ENCODE results near the gene SLC22A17.
A peak's percentile ranks its signal among the peaks of the same experiment; 100 is the strongest.

Gene SLC22A17

DNA sequence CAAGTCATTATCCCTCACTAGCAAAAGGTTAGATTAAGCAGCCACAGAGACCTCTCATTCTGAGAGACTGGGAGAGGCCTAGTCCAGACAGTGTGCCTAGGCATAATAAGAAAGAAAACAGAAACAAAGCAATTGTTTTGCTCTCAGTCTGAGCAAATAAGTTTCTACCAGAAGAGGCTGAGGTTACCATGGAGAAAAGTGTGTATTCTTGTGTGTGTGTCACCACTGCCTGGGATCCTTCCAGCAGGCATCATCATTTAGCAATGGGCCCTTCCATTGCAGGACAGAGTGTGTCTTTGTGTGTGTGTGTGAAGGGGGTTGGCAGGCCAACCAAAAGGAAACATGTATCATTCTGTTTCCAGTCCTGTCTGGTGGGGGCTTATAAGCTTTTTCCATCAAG lies 8.6 kb upstream of the SLC22A17 start:
- no peak for FAIRE-seq

DNA sequence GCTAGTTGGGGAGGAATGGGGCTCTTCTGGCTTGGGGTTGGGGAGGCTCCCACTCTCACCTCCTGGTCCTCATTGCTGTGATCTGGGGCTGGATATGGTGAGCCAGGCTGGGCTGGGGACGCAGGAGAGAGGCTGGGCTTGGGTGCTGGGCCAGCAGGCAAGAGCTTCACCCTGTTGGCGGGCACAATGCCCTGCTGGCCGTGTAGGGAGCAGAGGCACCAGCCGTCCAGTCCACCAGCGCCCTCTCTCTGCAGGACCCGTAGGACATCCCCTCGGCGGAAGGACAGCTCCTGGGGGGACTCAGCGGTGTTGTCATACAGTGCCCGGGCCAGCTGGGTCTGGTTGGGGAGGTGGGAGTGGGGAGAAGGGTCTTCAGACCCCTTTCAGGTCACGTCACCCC lies 7.8 kb upstream of the SLC22A17 start:
- no peak for FAIRE-seq

DNA sequence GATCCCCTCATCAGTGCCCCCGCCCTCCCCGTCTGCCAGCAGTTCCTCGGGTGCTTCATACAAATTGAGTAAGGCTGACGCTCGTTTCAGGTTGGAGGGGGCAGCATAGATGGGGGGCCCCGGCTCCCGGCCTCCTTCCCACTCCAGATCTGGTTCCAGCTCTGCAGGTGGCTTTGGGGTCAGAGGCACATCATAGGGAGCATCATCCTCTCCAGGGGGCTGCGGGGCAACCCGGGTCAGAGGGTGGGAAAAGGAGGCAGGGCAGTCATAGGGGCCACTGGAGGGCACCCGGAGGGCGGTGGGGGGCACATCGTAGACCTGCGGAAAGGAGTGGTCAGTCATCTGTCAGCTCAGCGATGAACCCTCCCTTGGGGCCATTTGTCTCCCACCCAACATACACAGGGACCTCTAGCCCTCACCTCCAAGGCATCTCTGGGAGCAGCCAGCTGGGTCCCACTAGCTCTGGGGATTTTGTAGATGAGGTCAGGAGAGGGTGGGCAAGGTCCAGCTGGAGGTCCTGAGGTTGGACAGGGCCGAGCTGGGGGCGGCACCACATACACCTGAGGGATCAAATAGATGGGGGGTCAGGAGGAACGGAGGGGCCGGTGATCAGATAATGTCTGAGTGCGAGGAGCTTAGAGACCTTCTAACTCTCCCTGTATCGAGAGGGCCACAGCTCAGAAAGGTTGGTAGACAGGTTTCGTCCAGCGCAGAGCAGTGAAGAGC lies 7.2 kb upstream of the SLC22A17 start:
- no peak for FAIRE-seq

DNA sequence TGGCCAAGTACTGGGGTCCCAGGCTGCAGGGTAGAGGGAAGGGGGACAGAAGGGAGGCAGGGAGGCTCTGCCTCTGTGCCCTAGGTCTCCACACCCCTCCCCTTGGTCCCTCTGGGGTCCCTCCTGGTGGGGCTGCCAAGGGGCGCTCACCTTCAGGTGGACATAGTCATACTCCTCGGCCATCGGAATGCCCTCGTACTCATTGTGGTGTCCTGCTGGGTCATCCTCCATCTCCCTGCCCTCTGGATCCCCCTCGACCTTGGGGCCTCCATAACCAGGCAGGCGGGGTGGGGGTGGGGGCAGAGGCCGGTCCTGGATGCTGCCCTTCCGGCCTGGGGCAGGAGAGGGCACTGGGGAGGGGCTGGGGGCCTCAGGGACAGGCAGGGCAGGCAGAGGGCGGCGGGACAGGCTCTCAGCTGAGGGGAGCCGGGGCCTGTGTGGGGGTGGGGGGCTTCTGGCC lies 6.5 kb upstream of the SLC22A17 start:
- no peak for FAIRE-seq

GRCh38 chr14:23358553-23359166 lies 6.0 kb upstream of the SLC22A17 start:
- no peak for FAIRE-seq

DNA sequence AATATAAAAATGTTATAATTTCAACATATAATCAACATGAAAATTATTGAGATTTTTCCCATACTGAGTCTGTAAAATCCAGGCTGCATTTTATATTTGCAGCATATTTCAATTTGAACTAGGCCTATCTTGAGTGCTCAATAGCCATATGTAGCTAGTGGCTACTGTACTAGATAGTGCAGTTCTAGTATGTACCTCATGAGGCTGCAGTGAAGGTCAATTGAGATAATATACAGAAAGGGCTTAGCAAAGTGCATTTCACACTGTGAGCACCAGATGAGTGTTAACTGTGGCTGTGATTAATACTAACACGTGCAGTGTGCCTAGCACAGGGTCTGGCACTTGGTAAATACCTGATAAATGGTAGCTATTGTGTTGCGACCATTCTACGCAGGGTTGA lies 5.4 kb upstream of the SLC22A17 start:
- FAIRE-seq = no peak

DNA sequence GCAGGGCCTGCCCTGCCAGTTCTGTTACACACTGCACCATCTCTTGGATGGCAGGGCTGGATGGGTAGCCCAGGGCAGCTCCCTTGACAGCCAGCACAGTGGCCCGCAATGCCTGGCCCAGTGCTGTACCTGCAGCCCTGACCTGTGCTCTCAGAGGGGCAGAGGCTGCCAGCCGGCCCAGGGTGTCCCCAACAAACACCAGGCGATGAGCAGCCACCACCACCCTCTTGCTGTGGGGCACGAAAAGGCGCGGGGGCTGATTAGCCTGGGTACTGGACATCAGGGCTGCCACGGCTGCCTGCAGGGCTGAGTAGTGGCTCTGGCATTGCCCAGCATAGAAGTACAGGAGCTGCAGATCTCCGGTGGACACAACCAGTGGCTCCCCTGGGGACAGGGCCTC lies 4.6 kb upstream of the SLC22A17 start:
- no peak for FAIRE-seq

- no peak for FAIRE-seq
Measured at GRCh38 chr14:23356662-23357061, 4.0 kb upstream of the SLC22A17 start.

- FAIRE-seq = no peak
Measured at GRCh38 chr14:23355871-23356435, 3.3 kb upstream of the SLC22A17 start.

DNA sequence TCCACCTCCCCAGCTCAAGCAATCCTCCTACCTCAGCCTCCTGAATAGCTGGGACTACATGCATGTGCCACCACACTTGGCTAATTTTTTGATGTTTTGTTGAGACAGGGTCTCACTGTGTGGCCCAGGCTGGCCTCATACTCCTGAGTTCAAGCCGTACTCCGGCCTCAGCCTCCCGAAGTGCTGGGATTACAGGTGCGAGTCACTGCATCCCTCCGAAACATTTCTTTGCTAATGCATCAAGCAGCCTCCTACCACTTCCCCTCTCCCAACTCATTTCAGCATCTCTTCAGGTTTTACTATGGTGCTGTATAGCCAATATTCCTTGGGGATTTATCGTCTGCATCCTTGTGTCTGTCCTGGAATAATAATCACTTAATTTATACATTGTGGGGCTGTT lies 2.3 kb upstream of the SLC22A17 start:
- FAIRE-seq = no peak

GRCh38 chr14:23353433-23353780 lies 720 bp upstream of the SLC22A17 start:
- FAIRE-seq = no peak

DNA sequence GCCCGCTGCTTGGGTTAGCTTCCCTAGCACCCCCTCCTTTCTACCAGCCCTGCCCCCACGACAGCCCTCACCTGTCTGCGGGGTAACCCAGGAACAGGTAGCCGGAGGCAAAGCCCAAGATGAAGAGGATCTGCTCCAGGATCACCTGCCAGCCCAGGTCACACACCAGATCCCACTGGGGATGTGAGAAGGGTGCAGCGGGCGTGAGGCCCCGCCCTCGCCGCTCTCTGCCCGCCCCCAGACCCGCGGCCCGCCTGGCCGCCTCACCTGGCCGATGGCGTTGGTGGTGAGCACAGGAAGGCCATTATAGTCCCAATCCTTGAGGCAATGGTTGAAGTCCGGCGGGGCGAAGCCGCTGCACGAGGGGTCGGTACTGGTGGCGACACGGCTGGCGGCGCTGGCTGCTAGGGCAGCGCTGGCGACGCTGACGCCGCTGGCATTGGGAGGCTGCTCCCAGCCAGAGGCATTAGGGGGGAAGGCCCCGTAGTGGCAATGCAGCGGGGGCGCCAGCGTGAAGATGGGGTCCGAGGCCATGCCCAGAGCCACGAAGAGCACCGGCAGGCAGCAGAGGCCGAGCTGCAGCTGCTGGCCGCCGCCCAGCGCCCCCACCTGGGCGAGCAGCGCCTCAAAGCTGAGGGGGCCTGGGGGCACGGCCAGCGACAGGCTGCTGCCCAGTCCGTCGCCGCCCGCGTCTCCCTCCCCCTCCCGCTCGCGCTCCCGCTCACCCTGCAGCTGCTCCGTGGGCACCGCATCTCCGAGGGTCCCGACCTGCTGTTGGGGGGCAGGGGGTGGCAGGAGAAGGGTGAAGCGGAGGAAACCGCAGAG lies 794 bp downstream of the SLC22A17 start:
- FAIRE-seq = no peak

GRCh38 chr14:23349156-23349845 lies 3.4 kb downstream of the SLC22A17 start:
- no peak for FAIRE-seq

DNA sequence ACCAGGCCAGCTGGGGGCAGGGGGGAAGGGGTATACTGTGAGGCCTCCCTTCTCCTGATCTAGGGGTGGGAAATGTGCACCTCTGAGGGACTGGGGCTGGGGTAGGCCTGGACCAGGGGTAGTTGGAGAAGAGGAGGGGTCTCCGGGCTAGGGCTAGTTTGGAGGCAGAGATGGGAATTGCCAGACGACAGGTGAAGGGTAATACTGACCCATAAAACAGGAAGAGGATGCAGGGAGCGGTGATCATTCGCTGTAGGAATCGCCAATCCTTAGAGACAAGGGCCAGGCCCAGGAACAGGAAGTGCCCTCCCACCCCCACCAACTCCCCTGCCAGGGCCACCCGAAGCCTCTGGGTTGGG lies 4.4 kb downstream of the SLC22A17 start:
- no peak for FAIRE-seq

- FAIRE-seq = no peak
Measured at GRCh38 chr14:23347406-23348296, 5.0 kb downstream of the SLC22A17 start.

GRCh38 chr14:23346693-23347405 lies 5.8 kb downstream of the SLC22A17 start:
- no peak for FAIRE-seq

GRCh38 chr14:23345987-23346692 lies 6.5 kb downstream of the SLC22A17 start:
- FAIRE-seq = no peak

DNA sequence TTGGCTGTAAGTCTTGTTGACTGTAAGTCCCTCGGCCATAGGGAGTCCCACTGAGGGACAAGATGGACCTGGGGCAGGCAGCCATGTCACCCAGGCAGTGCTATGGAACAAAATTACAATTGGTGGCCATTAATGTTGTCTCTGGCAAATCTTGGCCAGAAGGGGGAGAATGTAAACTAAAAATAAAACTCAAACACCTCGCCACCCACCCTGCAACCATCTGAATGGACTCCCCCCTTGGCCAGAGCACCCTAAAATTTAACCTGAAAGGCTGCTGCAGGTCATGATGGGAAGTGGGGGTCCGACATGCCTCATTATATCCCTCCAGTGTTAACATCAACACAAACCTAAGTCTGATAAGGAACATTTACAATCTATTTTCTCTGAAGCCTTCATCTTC lies 8.2 kb downstream of the SLC22A17 start:
- FAIRE-seq = no peak

- peak; percentile 65 for FAIRE-seq
Measured at GRCh38 chr14:23339506-23340268, 13.0 kb downstream of the SLC22A17 start.

GRCh38 chr14:23335623-23336022 lies 17.1 kb downstream of the SLC22A17 start:
- FAIRE-seq = no peak
